Testis (tissue), 3 donors: ENCODE measurements around the gene PRPSAP1. TPM values are rescaled to one million over a fixed set of nuclear protein-coding genes. Genes with fewer than 3 reads are reported as not detected.

Experiments
- DNase-seq: peaks from one replicate; pipeline ENCODE4 v3.0.0-alpha.2; 2019
- H3K27ac ChIP-seq, 2 donors: fragments of 200-600 bp; sonication (generic); one replicate each; pipeline ENCODE4 v1.5.1; 2019
- H3K27me3 ChIP-seq: fragments of 200-600 bp; sonication (generic); one replicate; pipeline ENCODE4 v1.5.1; 2019
- H3K36me3 ChIP-seq: fragments of 200-600 bp; sonication (generic); one replicate; pipeline ENCODE4 v1.5.1; 2017; ENCODE audit warnings: low read depth; ENCODE audit errors: missing control alignments
- H3K4me1 ChIP-seq: fragments of 200-600 bp; sonication (generic); one replicate; pipeline ENCODE4 v1.5.1; 2019
- H3K4me3 ChIP-seq, 2 donors: fragments of 200-600 bp; sonication (generic); one replicate each; pipeline ENCODE4 v1.5.1; 2017 to 2019
- H3K9me3 ChIP-seq: fragments of 200-600 bp; sonication (generic); one replicate; pipeline ENCODE4 v1.5.1; 2017
- POLR2A ChIP-seq: fragments of 450-650 bp; IDR thresholded peaks from one replicate; pipeline ENCODE4 v1.6.1; 2017; ENCODE audit warnings: antibody characterized with exemption, mild to moderate bottlenecking, moderate library complexity
- WGBS, 2 donors: methylation state at CpG; one replicate each; pipeline ENCODE4 v1.1.5; 2018; 5-methylcytosine and 5-hydroxymethylcytosine counted together
- intact Hi-C: fragments of 100-400 bp; cut with DNase I; formaldehyde crosslinking; loops from one replicate; pipeline ENCODE4 v1.15.1; 2023; ENCODE audit warnings: low total_unique reads
- polyA plus RNA-seq: library from polyadenylated mRNA; stranded (reverse); fragments of 350-450 nt; fragmentation: Illumina TruSeq; extraction: RNeasy Lipid Tissue Mini Kit (QIAGEN cat#74804); gene quantifications from one replicate; pipeline ENCODE4 v1.2.3, GENCODE V29; 2014; ENCODE audit warnings: low read depth, low replicate concordance; ENCODE audit not compliant: insufficient read depth
- total RNA-seq, 2 donors: library from RNA; depleted of rRNA; stranded (reverse); fragments of >200 nt; gene quantifications; one replicate each; pipeline ENCODE4 v1.2.3, GENCODE V29; 2016
- TF ChIP-seq, protein P1 (sequence below), 3 experiments: fragments of 450-650 bp in 2 of 3; fragments of 200-600 bp in 1 of 3; sonication (generic) in 1 of 3; IDR thresholded peaks; one replicate each; pipeline ENCODE4 v1.5.1; 2016 to 2019; ENCODE audit warnings: antibody characterized with exemption in 3 of 3, mild to moderate bottlenecking in 2 of 3, moderate library complexity in 1 of 3

The PRPSAP1 gene
- total and polyA plus RNA-seq, 3 donors from 2014 or later, result 132 to 184 (median 152) TPM

DNA sequence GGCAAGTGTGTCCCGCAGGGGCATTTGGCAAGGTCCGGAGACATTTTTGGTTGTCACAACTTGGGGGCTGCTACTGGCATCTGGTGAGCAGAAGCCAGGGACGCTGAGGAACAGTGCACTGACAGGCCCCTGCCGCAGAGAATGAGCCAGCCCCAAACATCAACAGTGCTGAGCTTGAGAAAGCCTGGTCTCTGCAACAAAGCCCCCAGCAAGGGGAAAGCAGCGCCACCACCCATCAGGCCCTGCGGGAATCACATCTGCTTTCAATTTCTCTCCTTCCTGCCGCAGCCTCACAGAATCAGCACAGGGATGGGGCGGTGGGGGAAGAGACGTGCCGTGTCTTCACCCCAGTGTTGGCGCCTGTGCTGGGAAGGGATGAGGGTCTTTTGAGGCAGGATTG lies 14.8 kb upstream of the PRPSAP1 start:
- WGBS, 2 donors, result 86 to 87% methylated on average over 10 to 11 of the region's 11 CpGs
- TF ChIP-seq POLR2A, result no peak
- TF ChIP-seq, protein P1, sequence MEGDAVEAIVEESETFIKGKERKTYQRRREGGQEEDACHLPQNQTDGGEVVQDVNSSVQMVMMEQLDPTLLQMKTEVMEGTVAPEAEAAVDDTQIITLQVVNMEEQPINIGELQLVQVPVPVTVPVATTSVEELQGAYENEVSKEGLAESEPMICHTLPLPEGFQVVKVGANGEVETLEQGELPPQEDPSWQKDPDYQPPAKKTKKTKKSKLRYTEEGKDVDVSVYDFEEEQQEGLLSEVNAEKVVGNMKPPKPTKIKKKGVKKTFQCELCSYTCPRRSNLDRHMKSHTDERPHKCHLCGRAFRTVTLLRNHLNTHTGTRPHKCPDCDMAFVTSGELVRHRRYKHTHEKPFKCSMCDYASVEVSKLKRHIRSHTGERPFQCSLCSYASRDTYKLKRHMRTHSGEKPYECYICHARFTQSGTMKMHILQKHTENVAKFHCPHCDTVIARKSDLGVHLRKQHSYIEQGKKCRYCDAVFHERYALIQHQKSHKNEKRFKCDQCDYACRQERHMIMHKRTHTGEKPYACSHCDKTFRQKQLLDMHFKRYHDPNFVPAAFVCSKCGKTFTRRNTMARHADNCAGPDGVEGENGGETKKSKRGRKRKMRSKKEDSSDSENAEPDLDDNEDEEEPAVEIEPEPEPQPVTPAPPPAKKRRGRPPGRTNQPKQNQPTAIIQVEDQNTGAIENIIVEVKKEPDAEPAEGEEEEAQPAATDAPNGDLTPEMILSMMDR (IDR thresholded peaks at IDR 0.05), result no peak
- intact Hi-C loops, result no loop called here
- no peaks in the 10 kb centered on the region for H3K9me3 ChIP-seq
- H3K27ac ChIP-seq, result no peak overlapping the region
- H3K4me3 ChIP-seq, result no peak overlapping the region
- H3K4me1 ChIP-seq, result peaks cover 3% of the 10 kb centered on the region
- H3K36me3 ChIP-seq, result no peaks in the 10 kb centered on the region
- no peak for DNase-seq
- no peaks in the 10 kb centered on the region for H3K27me3 ChIP-seq

DNA sequence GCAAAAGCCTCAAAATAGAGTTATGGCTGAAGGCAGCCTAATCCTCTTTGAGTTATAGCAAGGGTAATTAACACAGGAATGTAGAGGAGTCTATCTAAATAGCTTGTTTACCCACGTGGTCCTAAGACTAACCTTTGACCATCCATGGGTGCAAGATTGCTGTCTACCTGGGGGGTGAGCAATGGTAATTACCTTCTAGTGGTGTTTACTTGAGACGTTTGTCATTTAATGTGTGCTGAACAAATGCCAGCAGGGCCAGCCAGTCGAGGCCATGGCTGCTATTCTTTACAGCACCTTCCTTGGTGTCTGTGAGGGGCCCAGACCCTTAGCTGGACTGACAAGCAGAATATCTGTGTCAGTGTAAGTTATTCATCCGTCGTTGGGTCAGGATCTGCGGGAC lies 13.9 kb upstream of the PRPSAP1 start:
- DNase-seq, result no peak
- peaks cover 7% of the 10 kb centered on the region for H3K4me1 ChIP-seq
- no peaks in the 10 kb centered on the region for H3K9me3 ChIP-seq
- TF ChIP-seq, protein P1 (IDR thresholded peaks at IDR 0.05), result no peak
- TF ChIP-seq POLR2A, result no peak
- H3K36me3 ChIP-seq, result no peaks in the 10 kb centered on the region
- no peak overlapping the region for H3K4me3 ChIP-seq
- intact Hi-C loops, result no loop called here
- WGBS, 2 donors, result 76 to 78% methylated on average over 6 of the region's 6 CpGs
- no peaks in the 10 kb centered on the region for H3K27me3 ChIP-seq
- no peak overlapping the region for H3K27ac ChIP-seq

DNA sequence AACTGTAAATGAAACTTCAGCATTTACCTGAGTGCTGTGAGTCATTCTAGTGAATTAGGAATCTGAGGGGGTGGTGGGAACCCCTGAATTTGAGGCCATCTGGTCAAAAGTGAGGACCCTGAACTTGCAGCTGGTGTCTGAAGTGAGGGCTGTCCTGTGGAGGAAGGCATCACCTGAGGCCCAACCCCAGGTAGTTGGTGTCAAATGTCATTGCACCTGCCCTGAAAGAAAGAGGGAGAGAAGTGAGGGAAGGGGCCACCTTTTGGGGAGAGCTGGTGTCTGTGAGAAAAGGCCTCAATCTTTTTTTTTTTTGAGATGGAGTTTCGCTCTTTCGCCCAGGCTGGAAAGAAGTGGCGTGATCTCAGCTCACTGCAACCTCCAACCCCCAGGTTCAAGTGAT lies 12.5 kb upstream of the PRPSAP1 start:
- Histone ChIP-seq H3K27me3 (no peaks in the 10 kb centered on the region), H3K9me3 (no peaks in the 10 kb centered on the region), H3K4me3 (no peak overlapping the region), H3K27ac (no peak overlapping the region), H3K36me3 (no peaks in the 10 kb centered on the region), H3K4me1 (peaks cover 19% of the 10 kb centered on the region)
- TF ChIP-seq, protein P1 (IDR thresholded peaks at IDR 0.05), result no peak
- no peak for TF ChIP-seq POLR2A
- intact Hi-C loops, result no loop called here
- 92 to 98% methylated on average over 3 of the region's 3 CpGs for WGBS, 2 donors
- DNase-seq, result no peak

DNA sequence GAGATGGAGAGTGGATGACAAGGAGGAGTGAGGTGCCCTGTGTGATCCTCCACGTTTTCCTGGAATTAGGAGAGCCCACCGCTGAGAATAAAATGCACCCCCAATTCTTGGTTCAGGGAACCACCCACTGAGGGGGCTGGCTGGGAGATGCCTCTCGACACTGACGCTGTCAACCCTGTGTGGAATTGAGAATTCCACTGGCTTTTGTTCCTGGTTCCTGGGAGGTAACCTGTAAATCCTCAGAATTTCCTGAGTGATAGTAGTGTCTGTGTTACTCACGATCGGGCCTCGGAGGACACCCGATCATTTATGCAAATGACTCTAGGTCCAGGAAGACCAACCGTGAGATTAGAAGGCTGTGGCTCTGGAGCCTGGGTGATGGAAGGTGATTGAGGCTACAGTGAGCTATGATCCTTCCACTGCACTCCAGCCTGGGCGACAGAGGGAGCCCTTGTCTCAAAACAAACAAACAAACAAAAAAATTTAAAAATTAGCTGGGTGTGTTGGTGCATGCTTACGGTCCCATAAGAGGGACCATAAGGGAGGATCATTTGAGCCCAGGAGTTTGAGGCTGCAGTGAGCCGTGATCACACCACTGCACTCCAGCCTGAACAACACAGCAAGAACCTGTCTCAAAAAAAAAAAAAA lies 11.7 kb upstream of the PRPSAP1 start:
- H3K4me1 ChIP-seq, result peaks cover 21% of the 10 kb centered on the region
- no peak for TF ChIP-seq POLR2A
- TF ChIP-seq, protein P1 (IDR thresholded peaks at IDR 0.05), result peak in 1 of 3 experiments; percentile 18
- WGBS, 2 donors, result 70 to 82% methylated on average over 12 of the region's 12 CpGs
- intact Hi-C loops, result no loop called here
- no peaks in the 10 kb centered on the region for H3K9me3 ChIP-seq
- no peak for DNase-seq
- no peaks in the 10 kb centered on the region for H3K27me3 ChIP-seq
- no peak overlapping the region for H3K4me3 ChIP-seq
- H3K27ac ChIP-seq, result no peak overlapping the region
- no peaks in the 10 kb centered on the region for H3K36me3 ChIP-seq
